DOHH2 (cell line): Measurements from ENCODE around the gene NUMB.

Experiments used
- H3F3A ChIP-seq: fragments of 200-600 bp; sonication (generic), shearing (Covaris generic); 2 replicates; pipeline ENCODE4 v1.6.0; 2016; ENCODE audit warnings: antibody characterized with exemption, mild to moderate bottlenecking; ENCODE audit not compliant: control insufficient read depth, insufficient read depth
- H3K27ac ChIP-seq: fragments of 200-600 bp; sonication (generic); 2 replicates; pipeline ENCODE4 v1.5.1; 2014; ENCODE audit warnings: low read depth, mild to moderate bottlenecking, low read length, moderate library complexity
- H3K27me3 ChIP-seq: fragments of 200-600 bp; sonication (generic); 2 replicates; pipeline ENCODE4 v1.6.1; 2014; ENCODE audit warnings: mild to moderate bottlenecking, low read length, mixed read lengths; ENCODE audit not compliant: control insufficient read depth
- H3K36me3 ChIP-seq: fragments of 200-600 bp; sonication (generic); 2 replicates; pipeline ENCODE4 v1.6.1; 2014; ENCODE audit warnings: mild to moderate bottlenecking, low read length, moderate library complexity, mixed read lengths; ENCODE audit not compliant: control insufficient read depth
- H3K4me1 ChIP-seq: fragments of 200-600 bp; sonication (generic); 2 replicates; pipeline ENCODE4 v1.6.1; 2014; ENCODE audit warnings: mild to moderate bottlenecking, low read length, mixed read lengths; ENCODE audit not compliant: control insufficient read depth
- H3K4me2 ChIP-seq: fragments of 200-600 bp; sonication (generic); 2 replicates; pipeline ENCODE4 v1.6.0; 2014; ENCODE audit warnings: mild to moderate bottlenecking, low read length, moderate library complexity
- H3K4me3 ChIP-seq: fragments of 200-600 bp; sonication (generic); 2 replicates; pipeline ENCODE4 v1.5.1; 2014; ENCODE audit warnings: mild to moderate bottlenecking, low read length, mixed read lengths
- H3K79me2 ChIP-seq: fragments of 200-600 bp; sonication (generic); 2 replicates; pipeline ENCODE4 v1.6.1; 2014; ENCODE audit warnings: mild to moderate bottlenecking, low read length, mixed read lengths; ENCODE audit not compliant: control insufficient read depth
- H3K9me2 ChIP-seq: fragments of 200-600 bp; sonication (generic); replicated peaks from 2 replicates; pipeline ENCODE4 v1.6.1; 2014; ENCODE audit warnings: mild to moderate bottlenecking, low read length, mixed read lengths; ENCODE audit not compliant: control insufficient read depth
- H3K9me3 ChIP-seq: fragments of 200-600 bp; sonication (generic); 2 replicates; pipeline ENCODE4 v1.6.1; 2014; ENCODE audit warnings: antibody characterized with exemption, low read length, mixed read lengths; ENCODE audit not compliant: control insufficient read depth, insufficient read depth
- H4K20me1 ChIP-seq: fragments of 200-600 bp; sonication (generic); 2 replicates; pipeline ENCODE4 v1.6.0; 2014; ENCODE audit warnings: low read depth, mild to moderate bottlenecking, antibody characterized with exemption, low read length, moderate library complexity; ENCODE audit not compliant: control insufficient read depth, insufficient read depth
- EZH2phosphoT487 ChIP-seq: fragments of 200-600 bp; sonication (generic); IDR thresholded peaks from 2 replicates; pipeline ENCODE4 v1.6.1; 2017; ENCODE audit warnings: borderline replicate concordance, mild to moderate bottlenecking, antibody characterized with exemption, low read length, moderate library complexity, mixed read lengths
- TF ChIP-seq, protein P1 (sequence below): fragments of 200-600 bp; sonication (generic); IDR thresholded peaks from one replicate; pipeline ENCODE4 v1.5.1; 2014; ENCODE audit warnings: antibody characterized with exemption, mild to moderate bottlenecking, low read depth, low read length; ENCODE audit not compliant: poor library complexity, severe bottlenecking

NUMB gene

DNA sequence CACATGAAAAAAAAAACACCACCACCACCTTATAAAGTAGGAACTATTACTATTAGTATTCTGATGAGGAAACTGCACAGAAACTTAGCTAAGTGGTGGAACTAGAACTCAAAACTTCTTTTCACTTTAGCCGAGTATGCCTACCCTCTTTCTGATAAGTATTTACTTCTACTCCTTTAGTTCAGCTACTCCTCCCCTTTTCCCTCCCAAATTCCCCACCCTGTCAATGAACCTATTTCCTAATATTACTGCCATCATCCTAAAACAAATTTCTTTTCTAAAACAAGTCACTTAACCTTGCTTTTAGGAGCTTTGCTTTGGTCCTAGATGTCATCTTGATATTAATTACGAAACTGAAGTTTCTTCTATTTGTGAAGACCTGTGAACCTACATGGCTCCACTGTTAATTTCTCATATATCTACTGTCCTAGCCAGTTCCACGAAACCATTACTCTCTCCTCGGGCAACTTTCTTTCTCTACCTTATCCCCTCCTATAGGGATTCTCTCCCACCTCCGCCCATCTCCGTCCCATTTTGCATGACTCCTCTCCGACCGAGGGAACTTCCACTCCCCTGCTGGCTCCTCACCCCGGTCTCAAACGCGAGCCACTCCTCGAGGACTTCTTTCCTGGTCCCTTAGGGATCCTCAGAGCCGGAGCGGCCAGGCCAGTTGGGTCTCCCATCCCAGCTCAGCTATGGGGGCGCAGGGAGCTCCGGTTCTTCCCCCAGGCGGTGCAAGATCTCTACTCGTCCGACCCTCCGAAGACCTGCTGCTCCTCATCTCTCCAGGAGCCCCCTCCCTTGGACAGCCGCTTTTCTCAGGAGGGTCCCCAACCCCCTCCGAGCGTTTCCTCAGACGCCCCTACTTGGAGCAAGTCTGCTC is 1.1 kb downstream of the NUMB start:
- H3F3A ChIP-seq, result peaks cover 24% of the 10 kb centered on the region
- H3K4me2 ChIP-seq, result peak overlapping the region; percentile 85
- H3K36me3 ChIP-seq, result peaks cover 14% of the 10 kb centered on the region
- no peaks in the 10 kb centered on the region for H3K27me3 ChIP-seq
- peak overlapping the region; percentile 76 for H3K27ac ChIP-seq
- TF ChIP-seq EZH2phosphoT487, result no peak
- TF ChIP-seq, protein P1, sequence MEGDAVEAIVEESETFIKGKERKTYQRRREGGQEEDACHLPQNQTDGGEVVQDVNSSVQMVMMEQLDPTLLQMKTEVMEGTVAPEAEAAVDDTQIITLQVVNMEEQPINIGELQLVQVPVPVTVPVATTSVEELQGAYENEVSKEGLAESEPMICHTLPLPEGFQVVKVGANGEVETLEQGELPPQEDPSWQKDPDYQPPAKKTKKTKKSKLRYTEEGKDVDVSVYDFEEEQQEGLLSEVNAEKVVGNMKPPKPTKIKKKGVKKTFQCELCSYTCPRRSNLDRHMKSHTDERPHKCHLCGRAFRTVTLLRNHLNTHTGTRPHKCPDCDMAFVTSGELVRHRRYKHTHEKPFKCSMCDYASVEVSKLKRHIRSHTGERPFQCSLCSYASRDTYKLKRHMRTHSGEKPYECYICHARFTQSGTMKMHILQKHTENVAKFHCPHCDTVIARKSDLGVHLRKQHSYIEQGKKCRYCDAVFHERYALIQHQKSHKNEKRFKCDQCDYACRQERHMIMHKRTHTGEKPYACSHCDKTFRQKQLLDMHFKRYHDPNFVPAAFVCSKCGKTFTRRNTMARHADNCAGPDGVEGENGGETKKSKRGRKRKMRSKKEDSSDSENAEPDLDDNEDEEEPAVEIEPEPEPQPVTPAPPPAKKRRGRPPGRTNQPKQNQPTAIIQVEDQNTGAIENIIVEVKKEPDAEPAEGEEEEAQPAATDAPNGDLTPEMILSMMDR, result no peak
- H3K4me1 ChIP-seq, result peaks cover 81% of the 10 kb centered on the region
- 0 out of 2 replicates have a peak, but pooled peaks cover 3% of the 10 kb centered on the region for H4K20me1 ChIP-seq
- H3K9me2 ChIP-seq, result no peaks in the 10 kb centered on the region
- no peaks in the 10 kb centered on the region for H3K9me3 ChIP-seq
- peaks cover 61% of the 10 kb centered on the region for H3K79me2 ChIP-seq
- H3K4me3 ChIP-seq, result peak overlapping the region; percentile 91

DNA sequence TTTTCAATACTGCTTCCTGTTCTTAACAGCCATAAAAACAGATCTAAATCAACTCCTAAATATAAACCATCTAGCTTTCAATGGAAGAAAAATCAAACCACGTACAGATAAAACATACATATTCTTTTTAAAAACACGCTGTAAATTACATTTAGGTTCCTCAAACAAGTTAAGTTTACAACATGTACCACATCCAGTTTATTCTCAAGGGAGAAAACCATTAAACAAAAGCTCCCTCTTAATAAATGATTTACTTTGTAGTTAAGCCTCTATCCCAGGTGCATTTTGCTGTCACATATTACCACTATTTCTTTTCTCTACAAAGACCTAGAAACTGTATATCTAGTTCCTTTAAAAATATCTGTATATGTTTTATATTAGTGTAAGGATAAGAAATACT is 3.1 kb downstream of the NUMB start:
- Histone ChIP-seq H3K27me3 (no peaks in the 10 kb centered on the region), H3K4me2 (peak overlapping the region; percentile 85), H3K79me2 (peaks cover 81% of the 10 kb centered on the region), H3K4me1 (peaks cover 67% of the 10 kb centered on the region), H3K36me3 (peaks cover 14% of the 10 kb centered on the region), H3F3A (peaks cover 12% of the 10 kb centered on the region), H4K20me1 (0 out of 2 replicates have a peak, but pooled peaks cover 3% of the 10 kb centered on the region), H3K9me3 (no peaks in the 10 kb centered on the region), H3K9me2 (no peaks in the 10 kb centered on the region), H3K27ac (peak overlapping the region; percentile 76), H3K4me3 (peak overlapping the region; percentile 91)
- no peak for TF ChIP-seq EZH2phosphoT487
- TF ChIP-seq, protein P1, result no peak

DNA sequence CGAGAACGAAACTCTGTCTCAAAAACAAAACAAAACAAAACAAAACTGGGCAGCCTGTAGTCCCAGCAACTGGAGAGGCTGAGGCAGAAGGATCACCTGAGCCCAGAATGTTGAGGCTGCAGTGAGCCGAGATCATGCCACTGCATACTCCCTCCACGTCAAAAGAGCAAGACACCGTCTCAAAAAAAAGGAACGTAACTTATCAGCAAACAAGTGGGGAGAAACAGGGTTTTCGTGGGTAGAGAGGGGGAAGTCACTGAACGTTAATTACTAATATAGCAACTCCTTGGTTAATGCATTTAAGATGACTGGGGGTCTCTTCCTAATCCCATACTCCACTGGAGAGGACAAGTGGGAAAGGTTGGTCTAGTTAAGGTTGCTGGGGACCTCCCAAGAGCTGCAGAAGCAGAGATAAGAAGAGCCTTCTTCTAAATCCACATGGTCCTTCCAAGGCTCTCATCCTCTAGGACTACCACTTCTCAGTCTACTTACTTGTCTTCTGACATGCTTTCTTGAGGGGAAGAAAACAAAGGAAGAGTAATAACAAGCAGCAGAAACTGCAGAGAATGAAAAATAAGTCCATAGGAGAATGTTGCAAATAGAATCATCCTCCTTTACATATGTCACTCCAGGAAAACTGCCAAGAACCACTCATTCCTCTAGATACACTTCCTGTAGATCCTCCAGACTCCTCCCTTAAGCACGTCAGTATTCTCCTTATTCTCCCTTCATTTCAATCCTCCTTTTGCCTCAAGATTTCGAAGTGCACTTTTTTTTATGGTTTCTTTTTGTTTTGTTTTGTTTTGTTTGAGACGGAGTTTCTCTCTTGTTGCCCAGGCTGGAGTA is 5.8 kb downstream of the NUMB start:
- Histone ChIP-seq H4K20me1 (0 out of 2 replicates have a peak, but pooled peaks cover 3% of the 10 kb centered on the region), H3K4me2 (peak overlapping the region; percentile 53), H3K79me2 (peaks cover 100% of the 10 kb centered on the region)

More for the DNA sequence above, 5.8 kb downstream of the NUMB start:
- H3K36me3 ChIP-seq, result peaks cover 12% of the 10 kb centered on the region
- peaks cover 51% of the 10 kb centered on the region for H3K4me1 ChIP-seq
- TF ChIP-seq, protein P1, result no peak
- no peak for TF ChIP-seq EZH2phosphoT487
- H3K27me3 ChIP-seq, result no peaks in the 10 kb centered on the region
- H3F3A ChIP-seq, result peaks cover 12% of the 10 kb centered on the region
- no peaks in the 10 kb centered on the region for H3K9me2 ChIP-seq
- peak overlapping the region; percentile 38 for H3K4me3 ChIP-seq
- no peaks in the 10 kb centered on the region for H3K9me3 ChIP-seq
- H3K27ac ChIP-seq, result 0 out of 2 replicates have a peak overlapping the region, but pooled peaks have one; percentile 4
